Putamen (tissue), 1 donor: ENCODE data around the gene ABCC6.
"Not testable (repeated sequence)": the region's sequence is repeated elsewhere in the genome, so short reads cannot be mapped to it uniquely, and the experiment has no call there.

Source experiments
- DNase-seq: peaks from one replicate; pipeline ENCODE4 v3.0.0-alpha.2; 2016; ENCODE audit warnings: low spot score

The ABCC6 gene

DNA sequence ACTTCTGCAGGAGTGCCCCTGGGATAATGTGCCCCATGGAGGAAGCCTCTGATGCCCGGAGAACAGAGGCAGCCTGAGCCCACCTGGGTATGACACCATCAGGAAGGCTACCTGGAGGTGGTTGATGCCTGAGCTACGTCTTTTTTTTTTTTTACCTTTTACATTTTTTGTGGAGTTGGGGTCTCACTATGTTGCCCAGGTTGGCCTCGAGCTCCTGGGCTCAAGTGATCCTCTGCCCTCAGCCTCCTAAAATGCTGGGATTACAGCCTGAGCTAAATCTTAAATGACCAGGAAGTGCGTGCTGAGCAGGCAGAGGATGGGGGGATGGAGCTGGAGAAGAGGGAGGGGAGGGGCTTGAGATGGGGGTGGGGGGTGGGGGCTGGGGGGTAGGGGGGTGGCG lies 32.7 kb downstream of the ABCC6 start:
- no peak for DNase-seq

DNA sequence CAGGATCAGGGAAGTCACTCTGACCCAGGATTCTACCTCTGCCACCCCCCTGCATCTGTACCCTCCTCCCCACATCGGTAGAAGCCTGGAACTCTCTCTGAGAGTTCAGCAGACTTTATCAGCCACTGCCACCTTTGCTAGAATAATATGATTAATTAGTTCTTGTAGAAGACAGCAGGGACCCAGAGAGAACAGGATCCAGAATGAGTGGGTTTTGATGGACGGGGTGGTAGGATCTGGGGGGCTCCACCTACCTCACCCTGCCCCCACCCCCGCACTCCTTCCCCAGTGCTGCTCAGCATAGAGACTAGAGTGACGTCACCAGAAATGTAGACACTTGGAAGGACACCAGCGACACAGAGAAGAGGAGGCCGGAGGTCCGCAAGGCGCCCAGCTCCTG lies 33.5 kb downstream of the ABCC6 start:
- no peak for DNase-seq

DNA sequence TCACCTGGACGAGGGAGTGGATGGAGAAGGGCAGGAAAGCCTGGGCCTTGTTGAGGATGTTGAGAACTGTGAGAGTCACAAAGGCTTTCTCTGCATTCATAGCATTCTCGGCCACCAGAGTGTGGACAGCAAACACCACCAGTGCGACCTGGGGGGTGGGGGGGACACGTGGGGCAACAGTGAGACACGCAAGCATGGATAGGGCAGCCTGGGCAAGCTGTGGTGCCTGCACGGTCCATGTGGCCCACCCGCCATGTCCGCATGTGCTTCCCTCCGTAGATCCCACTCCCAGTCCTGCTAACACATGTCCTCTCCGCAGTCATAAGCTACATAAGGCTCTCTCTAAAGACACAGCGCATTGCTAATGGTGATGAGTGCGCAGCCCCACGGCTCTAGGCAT lies 34.5 kb downstream of the ABCC6 start:
- DNase-seq, result no peak

DNA sequence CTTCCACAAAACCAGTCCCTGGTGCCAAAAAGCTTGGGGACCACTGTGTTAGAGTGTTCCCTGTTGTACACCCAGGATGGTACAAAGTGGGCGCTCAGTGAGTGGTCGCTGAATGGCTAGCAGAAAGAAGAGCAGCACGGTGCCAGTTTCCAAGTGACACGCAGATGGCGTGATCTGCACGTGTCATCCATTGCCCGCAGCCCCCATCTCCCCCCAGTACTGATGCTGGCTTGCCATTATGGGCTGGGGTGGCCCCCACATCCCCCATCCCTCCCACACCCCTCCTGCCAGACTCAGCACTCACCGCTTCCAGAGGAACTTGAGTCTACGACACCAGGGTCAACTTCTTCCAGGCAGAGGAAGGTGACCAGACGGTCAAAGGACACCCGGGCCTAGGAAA lies 36.5 kb downstream of the ABCC6 start:
- DNase-seq, result no peak

DNA sequence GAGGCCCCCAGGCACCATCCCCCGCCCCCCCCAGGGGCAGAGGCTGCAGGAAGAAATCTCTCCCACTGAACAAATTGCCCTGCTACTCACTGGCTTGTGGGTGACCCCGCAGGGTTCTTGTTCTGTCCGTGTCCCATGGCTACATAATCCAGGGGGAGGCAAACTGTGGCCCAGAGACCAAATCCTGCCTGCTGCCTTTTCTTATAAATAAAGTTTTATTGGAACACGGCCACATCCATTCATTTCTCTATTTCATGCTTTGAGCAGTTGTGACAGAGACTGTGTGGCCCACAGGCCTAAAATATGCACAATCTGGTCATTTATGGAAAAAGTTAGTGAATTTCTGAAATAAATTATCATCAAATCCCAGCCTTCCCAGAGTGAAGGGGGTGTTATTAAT lies 38.2 kb downstream of the ABCC6 start:
- no peak for DNase-seq

DNA sequence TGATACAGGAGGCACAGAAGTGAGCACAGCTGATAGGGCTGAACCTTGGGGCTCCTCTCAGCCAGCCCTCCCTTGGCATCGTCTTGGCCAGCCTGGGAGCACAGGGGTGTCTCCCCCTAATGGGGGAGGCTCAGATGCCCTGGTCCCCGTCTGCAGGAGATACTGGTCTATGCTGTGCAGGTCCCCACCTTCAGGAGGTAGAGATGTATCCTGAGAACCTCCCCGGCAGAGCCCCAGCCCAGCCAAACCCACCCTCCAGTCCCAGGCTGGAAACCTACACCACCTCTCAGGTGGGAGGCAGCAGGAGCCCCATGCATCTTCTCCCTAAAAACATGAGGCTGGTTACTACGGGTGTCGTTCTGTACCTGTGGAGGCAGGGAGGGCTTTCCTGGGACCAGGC lies 38.7 kb downstream of the ABCC6 start:
- DNase-seq, result no peak

DNA sequence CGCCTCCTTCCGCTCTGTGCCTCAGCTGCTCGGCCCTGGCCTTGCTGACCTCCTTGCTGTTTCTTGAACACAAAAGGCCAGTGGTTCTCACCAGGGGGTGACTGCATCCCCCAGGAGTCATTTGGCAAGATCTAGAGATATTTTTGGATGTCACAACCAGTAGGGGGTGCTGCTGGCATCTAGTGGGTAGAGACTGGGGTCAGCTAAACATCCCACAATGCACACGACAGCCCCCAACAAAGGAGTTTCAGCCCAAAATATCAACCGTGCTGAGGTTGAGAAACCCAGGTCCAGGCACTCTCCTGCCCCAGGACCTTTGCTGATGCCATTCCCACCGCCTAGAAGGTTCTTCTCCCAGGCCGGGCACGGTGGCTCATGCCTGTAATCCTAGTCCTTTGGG lies 39.7 kb downstream of the ABCC6 start:
- no peak for DNase-seq

DNA sequence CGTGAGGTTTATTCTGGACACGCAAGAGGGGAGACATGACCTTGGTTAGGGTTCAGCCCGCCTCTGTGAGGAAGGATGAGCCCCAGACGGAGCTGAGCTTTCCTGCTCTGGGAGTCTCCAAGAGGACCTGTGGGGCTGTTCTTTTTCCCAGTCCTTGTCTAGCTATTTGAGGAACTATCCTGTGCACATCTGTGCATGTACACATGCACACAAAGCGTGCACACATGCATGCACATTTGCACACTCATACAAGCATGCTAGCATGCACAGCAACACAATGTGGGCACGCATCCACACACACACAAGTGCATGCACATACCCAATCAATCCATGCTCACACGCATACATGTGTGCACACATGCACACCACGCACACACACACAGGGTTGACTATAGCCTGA lies 40.4 kb downstream of the ABCC6 start:
- DNase-seq, result no peak

DNA sequence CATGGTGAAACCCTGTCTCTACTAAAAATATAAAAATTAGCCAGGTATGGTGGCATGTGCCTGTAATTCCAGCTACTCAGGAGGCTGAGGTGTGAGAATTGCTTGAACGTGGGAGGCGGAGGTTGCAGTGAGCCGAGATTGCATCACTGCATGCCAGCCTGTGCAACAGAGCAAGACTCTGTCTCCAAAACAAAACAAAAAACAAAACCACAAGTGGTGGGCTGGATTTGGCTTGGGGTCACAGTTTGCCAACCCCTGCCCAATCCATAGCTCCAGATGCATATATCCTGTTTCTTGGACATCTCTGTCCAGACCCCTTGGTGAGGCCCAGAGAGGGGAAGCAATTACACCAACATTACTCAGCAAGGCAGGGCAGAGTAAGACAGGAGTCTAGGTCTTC lies 41.5 kb downstream of the ABCC6 start:
- not testable (repeated sequence) for DNase-seq

DNA sequence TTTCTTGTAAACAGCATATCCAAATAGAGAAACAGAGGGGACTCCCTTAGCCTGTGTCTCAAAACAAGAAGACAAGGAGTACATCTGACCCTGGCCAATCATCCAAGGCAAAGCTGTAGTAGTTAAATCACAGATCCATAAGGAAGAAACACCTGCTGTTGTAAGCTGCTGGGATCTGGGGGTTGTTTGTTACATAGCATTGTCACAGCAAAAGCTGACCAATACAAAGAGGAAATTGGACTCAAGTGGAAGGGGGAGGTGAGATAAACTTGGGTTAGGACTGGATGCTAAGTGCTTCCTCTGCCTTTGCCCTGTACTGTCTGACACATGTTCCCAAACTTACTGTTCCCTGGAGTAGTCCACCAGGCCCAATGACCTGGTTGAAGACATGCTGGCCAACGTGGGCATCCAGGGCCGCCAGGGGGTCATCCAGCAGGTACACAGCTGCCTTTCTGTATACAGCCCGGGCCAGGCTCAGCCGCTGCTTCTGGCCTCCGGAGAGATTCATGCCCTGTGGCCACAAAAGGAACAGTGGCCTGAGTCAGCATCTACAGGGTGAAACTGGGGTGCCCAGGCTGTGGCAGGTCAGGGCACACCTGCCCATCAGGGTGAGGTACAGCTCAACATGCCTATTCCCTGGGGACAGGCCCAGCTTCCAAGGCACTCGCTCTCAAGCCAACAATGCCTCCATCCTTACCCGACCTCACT lies 44.7 kb downstream of the ABCC6 start:
- DNase-seq, result no peak

DNA sequence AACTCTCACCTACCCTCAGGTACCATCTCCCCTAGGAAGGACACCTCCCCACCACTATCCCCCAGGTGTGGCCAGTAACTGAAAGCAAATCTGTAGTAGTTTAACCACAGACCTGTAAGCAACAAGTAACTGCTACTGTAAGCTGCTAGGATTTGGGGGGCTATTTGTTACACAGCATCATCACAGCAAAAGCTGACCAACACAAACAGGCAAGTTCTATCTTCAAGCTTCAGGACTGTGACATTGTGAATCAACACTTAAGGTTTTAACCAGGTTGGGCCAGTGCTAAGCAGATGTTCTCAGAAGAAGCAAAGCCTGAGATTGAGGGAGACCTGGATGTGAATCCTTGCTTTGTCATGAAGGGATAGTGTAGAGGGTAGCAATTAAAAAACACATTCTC lies 47.0 kb downstream of the ABCC6 start:
- no peak for DNase-seq

DNA sequence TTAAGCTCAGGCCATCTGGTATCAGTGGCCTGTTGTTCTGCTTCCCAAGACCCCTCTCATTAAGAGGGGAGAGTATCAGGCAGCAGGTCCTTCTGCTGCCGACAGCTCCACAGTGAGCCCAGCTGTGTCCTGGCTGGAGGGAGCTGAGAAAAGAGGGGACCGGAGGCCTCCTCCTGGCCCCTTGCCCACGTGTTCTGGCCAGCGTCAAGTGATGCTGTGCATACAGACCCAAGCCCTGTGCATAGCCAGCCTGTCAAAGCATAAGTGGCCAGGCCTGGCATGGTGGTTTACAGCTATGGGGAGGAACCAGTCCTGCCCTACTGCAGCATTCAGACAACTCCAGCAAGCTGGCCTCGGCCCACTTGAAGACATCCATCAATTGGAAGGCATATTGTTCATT lies 48.0 kb downstream of the ABCC6 start:
- DNase-seq, result no peak

DNA sequence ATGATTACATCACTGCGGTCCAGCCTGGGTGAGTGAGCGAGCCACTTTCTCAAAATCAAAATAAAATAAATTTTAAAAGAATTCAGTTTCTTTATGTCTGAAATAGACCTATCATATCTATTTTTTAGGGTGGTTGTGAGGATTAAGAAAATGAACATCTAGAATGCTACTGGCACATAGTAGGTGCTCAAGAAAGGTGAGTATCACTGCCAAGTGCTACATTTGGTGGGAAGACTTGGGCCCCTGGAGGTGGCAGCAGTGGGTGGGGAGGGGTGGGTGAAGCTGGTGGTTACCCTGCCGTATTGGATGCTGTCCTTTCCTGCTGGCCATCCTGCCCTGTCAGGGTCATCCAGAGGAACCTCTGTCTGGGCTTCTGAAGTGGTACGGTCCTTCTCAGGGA lies 50.3 kb downstream of the ABCC6 start:
- DNase-seq, result no peak

DNA sequence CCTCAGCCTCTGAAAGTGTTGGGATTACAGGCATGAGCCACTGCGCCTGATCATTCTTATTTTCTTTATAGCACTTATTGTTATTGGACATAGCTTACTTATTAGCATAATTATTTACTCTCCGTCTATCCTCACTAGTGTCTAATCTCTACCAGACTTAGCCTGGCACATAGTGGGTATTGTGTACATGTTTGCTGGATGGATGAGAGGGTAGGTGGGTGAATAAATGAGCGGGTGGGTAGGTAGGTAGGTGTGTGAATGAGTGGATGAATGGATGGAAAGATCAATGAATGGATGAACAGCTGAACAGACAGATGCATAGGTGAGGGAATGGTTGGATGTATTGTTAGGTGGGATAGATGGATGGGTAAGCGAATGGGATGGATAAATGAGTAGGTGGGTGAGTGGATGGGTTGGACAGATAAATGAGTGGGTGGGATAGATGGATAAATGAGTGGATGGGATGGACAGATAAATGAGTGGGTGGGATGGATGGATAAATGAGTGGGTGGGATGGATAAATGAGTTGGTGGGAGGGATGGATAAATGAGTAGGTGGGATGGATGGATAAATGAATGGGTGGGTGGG lies 51.9 kb downstream of the ABCC6 start:
- no peak for DNase-seq

DNA sequence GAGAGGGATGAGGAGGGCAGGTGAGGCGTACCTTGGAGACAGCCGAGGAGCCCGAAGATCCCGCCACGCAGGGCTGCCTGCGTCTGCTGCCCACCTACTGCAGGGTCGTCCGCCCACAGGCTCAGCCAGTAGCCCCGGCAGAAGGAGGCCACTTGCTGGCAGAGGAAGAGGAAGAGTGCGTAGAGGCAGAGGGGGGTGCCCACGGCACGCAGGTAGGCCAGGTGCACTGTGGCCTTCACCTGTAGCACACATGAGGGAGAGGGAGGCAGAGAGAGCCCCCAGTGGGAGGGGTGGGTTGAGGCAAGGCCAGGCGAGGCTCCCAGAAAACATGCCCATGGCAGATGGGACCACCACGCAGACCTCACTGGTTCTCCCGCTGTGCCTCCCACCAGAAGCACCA lies 53.7 kb downstream of the ABCC6 start:
- no peak for DNase-seq

DNA sequence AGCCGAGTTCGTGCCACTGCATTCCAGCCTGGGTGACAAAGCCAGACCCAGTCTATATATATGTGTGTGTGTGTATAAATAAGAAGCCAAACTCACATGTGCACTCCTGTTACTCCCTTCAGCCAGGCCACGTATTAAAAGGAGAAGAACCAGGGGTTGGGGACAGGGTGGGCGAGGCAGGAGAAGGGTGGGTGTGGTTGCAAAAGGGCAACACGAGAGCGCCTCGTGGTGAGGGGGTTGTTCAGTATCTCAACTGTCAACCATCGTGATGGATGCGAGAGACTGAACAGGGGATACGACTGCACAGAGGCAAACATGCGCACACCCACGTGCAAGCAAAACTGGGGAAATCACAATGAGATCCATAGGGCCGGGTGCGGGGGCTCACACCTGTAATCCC lies 54.9 kb downstream of the ABCC6 start:
- no peak for DNase-seq

DNA sequence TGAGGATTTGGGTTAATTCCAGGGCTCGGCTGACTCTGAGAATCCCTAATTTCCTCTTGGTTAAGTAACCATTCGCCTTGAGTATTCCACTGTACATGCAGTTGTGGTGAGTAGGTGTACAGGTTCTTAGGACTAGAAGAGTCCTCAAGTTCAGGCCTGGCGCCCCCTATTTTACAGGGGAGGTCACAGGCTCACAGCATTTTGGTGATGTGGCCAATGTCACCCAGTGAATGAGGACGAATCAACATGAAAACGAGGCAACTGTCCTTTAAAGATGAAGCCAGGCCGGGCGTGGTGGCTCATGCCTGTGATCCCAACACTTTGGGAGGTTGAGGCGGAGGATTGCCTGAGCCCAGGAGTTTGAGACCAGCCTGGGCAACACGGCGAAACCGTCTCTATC lies 55.4 kb downstream of the ABCC6 start:
- no peak for DNase-seq

DNA sequence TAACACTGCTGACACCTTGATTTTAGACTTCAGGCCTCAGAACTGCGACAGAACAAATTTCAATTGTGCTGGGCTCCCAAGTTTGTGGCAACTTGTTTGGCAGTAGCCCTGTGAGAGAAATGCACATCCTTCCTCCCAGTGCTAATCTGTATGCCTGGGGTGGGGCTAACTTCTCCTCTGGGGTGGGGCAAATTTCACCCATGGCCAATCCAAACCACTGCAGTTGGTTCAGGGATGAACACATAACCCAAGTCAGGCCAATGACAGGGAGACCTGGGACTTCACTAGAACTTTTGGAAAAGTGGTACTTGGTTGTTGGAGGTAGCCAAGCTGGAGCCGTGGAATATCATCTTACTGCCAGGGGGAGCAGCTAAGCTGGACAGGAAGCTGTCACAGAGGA lies 56.3 kb downstream of the ABCC6 start:
- DNase-seq, result no peak

DNA sequence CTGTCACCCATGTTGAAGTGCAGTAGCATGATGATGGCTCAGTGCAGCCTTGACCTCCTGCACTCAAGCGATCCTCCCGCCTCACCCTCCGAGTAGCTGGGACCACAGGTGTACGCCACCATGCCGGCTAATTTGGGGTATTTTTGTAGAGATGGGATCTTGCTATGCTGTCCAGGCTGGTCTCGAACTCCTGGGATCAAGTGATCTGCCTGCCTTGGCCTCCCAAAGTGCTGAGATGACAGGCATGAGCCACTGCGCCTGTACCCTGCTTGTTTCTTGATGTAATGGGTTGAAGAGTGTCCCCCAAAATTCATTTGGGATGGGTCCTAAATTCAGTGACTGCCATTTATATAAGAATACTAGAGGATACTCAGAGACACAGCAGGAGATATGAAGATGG lies 57.2 kb downstream of the ABCC6 start:
- no peak for DNase-seq

DNA sequence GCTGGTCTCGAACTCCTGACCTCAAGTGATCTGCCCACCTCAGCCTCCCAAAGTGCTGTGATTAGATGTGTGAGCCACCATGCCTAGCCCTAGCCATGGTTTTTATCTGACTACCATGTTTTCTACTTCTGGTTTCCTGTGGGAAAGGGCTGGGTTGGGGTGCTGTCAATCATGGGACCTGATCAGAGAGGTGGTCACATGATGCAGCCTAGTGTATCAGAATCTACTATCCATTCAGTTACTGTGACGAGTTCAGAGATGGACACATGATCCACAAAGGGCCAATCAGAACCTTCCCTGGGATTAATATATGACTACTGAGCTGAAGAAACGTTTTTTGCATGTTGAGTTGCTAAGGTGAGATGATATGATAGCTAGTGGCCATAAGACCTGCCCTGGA lies 59.1 kb downstream of the ABCC6 start:
- no peak for DNase-seq

DNA sequence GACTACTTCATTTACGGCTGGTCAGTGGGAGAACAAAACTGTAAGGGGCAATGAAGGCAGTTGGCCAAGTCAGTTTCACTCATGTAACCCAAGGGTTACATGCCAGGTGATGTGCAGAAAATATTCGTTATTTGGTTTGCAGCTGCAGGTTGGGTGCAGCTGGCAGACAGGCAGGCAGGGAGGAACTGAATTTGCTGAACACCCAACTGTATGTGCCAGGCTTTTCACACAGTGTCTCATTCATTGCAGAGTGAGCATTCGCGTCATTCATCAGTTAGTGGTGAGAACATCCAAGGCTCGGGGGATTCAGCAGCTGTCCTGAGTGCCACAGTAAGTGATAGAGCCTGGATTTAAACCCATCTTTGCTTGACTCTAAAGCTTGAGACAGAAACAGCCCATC lies 59.7 kb downstream of the ABCC6 start:
- peak; percentile 40 for DNase-seq

DNA sequence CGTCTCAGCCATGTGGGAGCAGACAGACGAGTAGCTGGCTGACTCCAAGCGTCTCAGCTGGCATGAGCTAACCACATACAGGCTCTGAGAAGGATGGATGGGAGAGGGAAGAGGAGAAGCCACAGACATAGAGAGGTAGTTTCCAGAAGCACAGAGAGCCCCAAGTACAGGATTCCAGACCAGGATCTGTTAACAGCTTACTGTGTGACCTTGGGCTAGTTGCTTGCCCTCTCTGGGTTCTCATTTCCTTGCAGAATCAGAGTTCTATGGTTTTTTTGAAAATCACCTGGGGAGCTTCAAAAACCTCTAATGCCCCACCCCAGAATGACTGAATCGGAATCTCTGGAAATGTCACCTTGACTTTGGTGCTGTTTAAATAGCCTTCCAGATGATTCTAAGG lies 60.2 kb downstream of the ABCC6 start:
- no peak for DNase-seq

DNA sequence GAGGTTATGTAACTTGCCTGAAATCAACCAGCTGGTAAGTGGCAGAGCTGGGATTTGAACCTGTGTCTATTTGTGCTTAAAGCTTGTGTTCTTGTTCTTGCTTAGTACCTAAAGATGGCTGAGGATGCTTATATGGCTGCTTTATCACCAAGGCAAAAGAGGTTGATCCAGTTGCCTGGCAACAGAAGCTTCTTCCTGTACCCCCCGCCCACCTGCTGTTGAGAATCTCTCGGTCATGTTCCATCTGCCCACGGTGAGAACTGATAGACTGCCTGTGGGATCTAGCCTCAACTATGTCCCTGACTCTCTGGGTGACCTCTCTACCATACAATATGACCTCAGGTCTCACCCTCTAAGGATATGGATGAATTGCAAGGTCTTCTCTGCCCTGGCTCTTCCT lies 60.7 kb downstream of the ABCC6 start:
- no peak for DNase-seq

DNA sequence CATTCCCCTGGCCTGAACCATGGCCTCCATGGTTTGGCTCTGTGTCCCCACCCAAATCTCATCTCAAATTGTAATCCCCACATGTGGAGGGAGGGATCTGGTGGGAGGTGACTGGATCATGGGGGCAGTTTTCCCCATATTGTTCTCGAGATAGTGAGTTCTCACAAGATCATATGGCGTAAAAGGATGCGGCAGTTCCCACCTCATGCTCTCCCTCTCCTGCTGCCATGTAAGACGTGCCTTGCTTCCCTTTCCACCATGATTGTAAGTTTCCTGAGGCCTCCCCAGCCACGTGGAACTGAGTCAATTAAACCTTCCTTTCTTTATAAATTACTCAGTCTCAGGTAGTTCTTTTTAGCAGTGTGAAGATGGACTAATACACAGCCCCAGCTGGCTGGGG lies 61.5 kb downstream of the ABCC6 start:
- not testable (repeated sequence) for DNase-seq
